ENCODE results near the gene CHRNA3.

Gene CHRNA3

GRCh38 chr15:78599189-78599588, 21.6 kb downstream of the CHRNA3 start:
- H3K4me1 ChIP-seq (ENCODE audit: control insufficient read depth, insufficient read depth, low read length), result no peaks in the 10 kb centered on the region
- H3K27me3 ChIP-seq (ENCODE audit: control insufficient read depth, insufficient read depth, low read length, poor library complexity, severe bottlenecking), result no peaks in the 10 kb centered on the region
- H3K36me3 ChIP-seq (ENCODE audit: control insufficient read depth, insufficient read depth, low read length), result no peaks in the 10 kb centered on the region
- H3K4me3 ChIP-seq (ENCODE audit: insufficient read depth, low read depth, low read length), result no peak overlapping the region
- H3K9me3 ChIP-seq (ENCODE audit: control insufficient read depth, low read length), result no peaks in the 10 kb centered on the region
- H3K27ac ChIP-seq (ENCODE audit: insufficient read depth, low read depth, low read length, poor library complexity, severe bottlenecking), result no peak overlapping the region

- Histone ChIP-seq H3K36me3 (ENCODE audit: control insufficient read depth, insufficient read depth, low read length) (peaks cover 3% of the 10 kb centered on the region), H3K4me3 (ENCODE audit: insufficient read depth, low read depth, low read length) (no peak overlapping the region), H3K27me3 (ENCODE audit: control insufficient read depth, insufficient read depth, low read length, poor library complexity, severe bottlenecking) (no peaks in the 10 kb centered on the region), H3K27ac (ENCODE audit: insufficient read depth, low read depth, low read length, poor library complexity, severe bottlenecking) (no peak overlapping the region), H3K4me1 (ENCODE audit: control insufficient read depth, insufficient read depth, low read length) (no peaks in the 10 kb centered on the region), H3K9me3 (ENCODE audit: control insufficient read depth, low read length) (no peaks in the 10 kb centered on the region)
- WGBS, 2 experiments, result 94 to 97% methylated on average over 3 of the region's 3 CpGs
Observed at GRCh38 chr15:78598348-78598747, 22.4 kb downstream of the CHRNA3 start.

- Histone ChIP-seq H3K27ac (ENCODE audit: insufficient read depth, low read depth, low read length, poor library complexity, severe bottlenecking) (no peak overlapping the region), H3K4me3 (ENCODE audit: insufficient read depth, low read depth, low read length) (no peak overlapping the region), H3K9me3 (ENCODE audit: control insufficient read depth, low read length) (no peaks in the 10 kb centered on the region), H3K36me3 (ENCODE audit: control insufficient read depth, insufficient read depth, low read length) (peaks cover 5% of the 10 kb centered on the region), H3K4me1 (ENCODE audit: control insufficient read depth, insufficient read depth, low read length) (no peaks in the 10 kb centered on the region), H3K27me3 (ENCODE audit: control insufficient read depth, insufficient read depth, low read length, poor library complexity, severe bottlenecking) (no peaks in the 10 kb centered on the region)
- 95 to 100% methylated on average over 1 of the region's 1 CpG for WGBS, 2 experiments
Observed at GRCh38 chr15:78597583-78597982, 23.2 kb downstream of the CHRNA3 start.

DNA sequence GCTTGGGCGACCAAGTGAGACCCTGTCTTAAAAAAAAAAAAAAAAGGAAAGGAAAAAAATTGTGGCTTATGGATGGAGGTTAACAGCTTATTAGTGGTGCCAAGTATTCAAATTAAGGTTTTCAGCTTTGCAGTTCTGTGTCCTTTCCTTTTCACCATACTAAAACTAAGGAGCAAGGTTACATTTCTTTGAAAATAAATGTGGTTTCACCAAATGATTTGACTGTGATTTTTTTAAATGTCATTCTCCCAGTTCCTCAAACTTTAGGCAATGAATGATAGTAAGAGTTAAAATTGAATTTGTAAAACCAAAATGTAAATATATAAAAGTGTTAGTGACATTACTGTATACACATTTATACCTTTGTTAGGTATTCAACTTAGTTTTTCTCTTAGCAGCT, 45.9 kb downstream of the CHRNA3 start:
- WGBS, 2 experiments, result 92 to 97% methylated on average over 1 of the region's 1 CpG
- Histone ChIP-seq H3K27ac (ENCODE audit: insufficient read depth, low read depth, low read length, poor library complexity, severe bottlenecking) (no peak overlapping the region), H3K27me3 (ENCODE audit: control insufficient read depth, insufficient read depth, low read length, poor library complexity, severe bottlenecking) (no peaks in the 10 kb centered on the region), H3K4me1 (ENCODE audit: control insufficient read depth, insufficient read depth, low read length) (no peaks in the 10 kb centered on the region), H3K36me3 (ENCODE audit: control insufficient read depth, insufficient read depth, low read length) (no peaks in the 10 kb centered on the region), H3K4me3 (ENCODE audit: insufficient read depth, low read depth, low read length) (no peak overlapping the region), H3K9me3 (ENCODE audit: control insufficient read depth, low read length) (no peaks in the 10 kb centered on the region)

- Histone ChIP-seq H3K27ac (ENCODE audit: insufficient read depth, low read depth, low read length, poor library complexity, severe bottlenecking) (no peak overlapping the region), H3K27me3 (ENCODE audit: control insufficient read depth, insufficient read depth, low read length, poor library complexity, severe bottlenecking) (no peaks in the 10 kb centered on the region), H3K4me3 (ENCODE audit: insufficient read depth, low read depth, low read length) (no peak overlapping the region), H3K9me3 (ENCODE audit: control insufficient read depth, low read length) (no peaks in the 10 kb centered on the region), H3K4me1 (ENCODE audit: control insufficient read depth, insufficient read depth, low read length) (no peaks in the 10 kb centered on the region), H3K36me3 (ENCODE audit: control insufficient read depth, insufficient read depth, low read length) (no peaks in the 10 kb centered on the region)
- 92 to 96% methylated on average over 4 of the region's 4 CpGs for WGBS, 2 experiments
Observed at GRCh38 chr15:78573416-78573815, 47.4 kb downstream of the CHRNA3 start.

GRCh38 chr15:78571382-78571781, 49.4 kb downstream of the CHRNA3 start:
- Histone ChIP-seq H3K9me3 (ENCODE audit: control insufficient read depth, low read length) (no peaks in the 10 kb centered on the region), H3K4me1 (ENCODE audit: control insufficient read depth, insufficient read depth, low read length) (no peaks in the 10 kb centered on the region), H3K27me3 (ENCODE audit: control insufficient read depth, insufficient read depth, low read length, poor library complexity, severe bottlenecking) (no peaks in the 10 kb centered on the region), H3K4me3 (ENCODE audit: insufficient read depth, low read depth, low read length) (no peak overlapping the region), H3K27ac (ENCODE audit: insufficient read depth, low read depth, low read length, poor library complexity, severe bottlenecking) (no peak overlapping the region), H3K36me3 (ENCODE audit: control insufficient read depth, insufficient read depth, low read length) (no peaks in the 10 kb centered on the region)
- 100% methylated on average over 1 of the region's 4 CpGs for WGBS, 2 experiments

- H3K9me3 ChIP-seq (ENCODE audit: control insufficient read depth, low read length), result no peaks in the 10 kb centered on the region
- H3K27me3 ChIP-seq (ENCODE audit: control insufficient read depth, insufficient read depth, low read length, poor library complexity, severe bottlenecking), result no peaks in the 10 kb centered on the region
- no peaks in the 10 kb centered on the region for H3K36me3 ChIP-seq (ENCODE audit: control insufficient read depth, insufficient read depth, low read length)
- 81 to 94% methylated on average over 2 of the region's 2 CpGs for WGBS, 2 experiments
- no peak overlapping the region for H3K4me3 ChIP-seq (ENCODE audit: insufficient read depth, low read depth, low read length)
- no peaks in the 10 kb centered on the region for H3K4me1 ChIP-seq (ENCODE audit: control insufficient read depth, insufficient read depth, low read length)
- H3K27ac ChIP-seq (ENCODE audit: insufficient read depth, low read depth, low read length, poor library complexity, severe bottlenecking), result no peak overlapping the region
Observed at GRCh38 chr15:78570710-78571109, 50.1 kb downstream of the CHRNA3 start.

DNA sequence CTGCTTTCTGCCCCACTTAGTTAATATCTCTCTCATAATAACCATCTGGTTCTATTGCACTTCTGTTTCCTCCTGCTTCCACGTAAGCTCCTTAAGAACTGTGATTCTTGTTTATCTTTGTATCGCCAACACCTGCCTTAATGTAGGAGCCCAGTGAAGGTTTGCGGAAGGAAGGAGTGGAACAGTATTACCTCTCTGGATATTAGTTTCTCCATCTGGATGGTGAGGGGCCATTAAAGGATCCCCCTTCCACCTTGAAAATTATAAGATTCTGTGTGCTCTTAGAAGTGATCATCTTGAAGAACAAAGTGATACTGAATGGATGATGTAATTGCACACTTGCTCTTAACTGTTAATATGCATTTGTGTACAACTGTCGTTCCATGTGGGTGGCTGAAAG, 53.3 kb downstream of the CHRNA3 start:
- Histone ChIP-seq H3K27ac (ENCODE audit: insufficient read depth, low read depth, low read length, poor library complexity, severe bottlenecking) (no peak overlapping the region), H3K4me3 (ENCODE audit: insufficient read depth, low read depth, low read length) (no peak overlapping the region), H3K4me1 (ENCODE audit: control insufficient read depth, insufficient read depth, low read length) (no peaks in the 10 kb centered on the region), H3K9me3 (ENCODE audit: control insufficient read depth, low read length) (no peaks in the 10 kb centered on the region), H3K27me3 (ENCODE audit: control insufficient read depth, insufficient read depth, low read length, poor library complexity, severe bottlenecking) (no peaks in the 10 kb centered on the region), H3K36me3 (ENCODE audit: control insufficient read depth, insufficient read depth, low read length) (no peaks in the 10 kb centered on the region)
- 93 to 95% methylated on average over 4 of the region's 4 CpGs for WGBS, 2 experiments

DNA sequence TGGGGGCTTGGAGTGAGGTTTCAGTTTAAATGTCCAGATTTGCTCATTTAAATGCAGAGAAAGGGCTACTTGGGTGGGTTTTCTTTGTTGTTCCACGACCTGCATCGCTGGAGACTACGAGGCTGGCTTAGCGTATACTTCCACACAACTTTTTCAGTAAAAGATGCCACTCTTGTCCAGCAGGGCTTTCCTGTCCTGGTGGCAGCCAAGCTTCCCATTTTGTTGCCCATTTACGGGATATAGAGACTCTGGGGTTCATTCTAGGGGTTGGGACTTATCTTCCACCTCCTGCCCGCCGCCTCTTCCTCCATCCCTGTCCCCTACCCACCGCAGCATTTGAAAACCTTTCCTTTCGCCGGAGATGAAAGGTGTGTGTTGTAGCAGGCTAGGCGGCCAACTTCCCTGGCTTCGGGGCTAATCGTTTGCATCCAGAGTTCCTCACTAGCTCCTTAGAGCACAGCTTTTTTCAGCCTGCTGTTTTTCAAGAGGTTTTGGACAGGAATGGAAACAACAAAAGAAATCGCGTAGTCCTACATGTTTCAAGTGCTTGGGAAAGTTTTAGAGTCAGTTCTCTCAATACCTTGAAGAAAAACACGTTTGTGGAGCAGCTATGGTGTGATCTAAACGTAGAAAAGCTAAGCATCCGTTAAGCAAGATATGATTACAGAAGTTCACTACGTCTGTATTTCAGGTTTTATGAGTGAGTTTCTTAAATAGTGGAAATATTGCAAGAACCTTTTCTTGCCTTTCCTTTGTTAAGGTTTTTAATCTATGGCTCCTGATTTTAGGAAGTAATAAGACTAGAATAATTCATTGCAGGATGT, 54.6 kb downstream of the CHRNA3 start:
- Histone ChIP-seq H3K36me3 (ENCODE audit: control insufficient read depth, insufficient read depth, low read length) (no peaks in the 10 kb centered on the region), H3K4me1 (ENCODE audit: control insufficient read depth, insufficient read depth, low read length) (no peaks in the 10 kb centered on the region), H3K27ac (ENCODE audit: insufficient read depth, low read depth, low read length, poor library complexity, severe bottlenecking) (peak overlapping the region; percentile 83), H3K27me3 (ENCODE audit: control insufficient read depth, insufficient read depth, low read length, poor library complexity, severe bottlenecking) (no peaks in the 10 kb centered on the region), H3K9me3 (ENCODE audit: control insufficient read depth, low read length) (no peaks in the 10 kb centered on the region), H3K4me3 (ENCODE audit: insufficient read depth, low read depth, low read length) (peak overlapping the region; percentile 47)
- 2 to 3% methylated on average over 18 to 19 of the region's 19 CpGs for WGBS, 2 experiments

GRCh38 chr15:78565097-78565950, 55.5 kb downstream of the CHRNA3 start, which contains the start of gene CHRNA5:
Gene CHRNA5, plus strand, starts transcription at chr15:78565520. Its CDS starts 200 bp downstream, at chr15:78565720.
- WGBS, 2 experiments, result 0 to 1% methylated on average over 75 of the region's 75 CpGs
- Histone ChIP-seq H3K4me3 (ENCODE audit: insufficient read depth, low read depth, low read length) (peak within 1 kb of the TSS; percentile 47), H3K27ac (ENCODE audit: insufficient read depth, low read depth, low read length, poor library complexity, severe bottlenecking) (peak within 1 kb of the TSS; percentile 83), H3K27me3 (ENCODE audit: control insufficient read depth, insufficient read depth, low read length, poor library complexity, severe bottlenecking) (no peaks in the 10 kb centered on the region), H3K4me1 (ENCODE audit: control insufficient read depth, insufficient read depth, low read length) (no peaks in the 10 kb centered on the region), H3K9me3 (ENCODE audit: control insufficient read depth, low read length) (no peaks in the 10 kb centered on the region), H3K36me3 (ENCODE audit: control insufficient read depth, insufficient read depth, low read length) (no peaks in the 10 kb centered on the region)

Data from ectodermal cell (in vitro differentiated cells).